ENCODE results near the gene PROP1.

DNA sequence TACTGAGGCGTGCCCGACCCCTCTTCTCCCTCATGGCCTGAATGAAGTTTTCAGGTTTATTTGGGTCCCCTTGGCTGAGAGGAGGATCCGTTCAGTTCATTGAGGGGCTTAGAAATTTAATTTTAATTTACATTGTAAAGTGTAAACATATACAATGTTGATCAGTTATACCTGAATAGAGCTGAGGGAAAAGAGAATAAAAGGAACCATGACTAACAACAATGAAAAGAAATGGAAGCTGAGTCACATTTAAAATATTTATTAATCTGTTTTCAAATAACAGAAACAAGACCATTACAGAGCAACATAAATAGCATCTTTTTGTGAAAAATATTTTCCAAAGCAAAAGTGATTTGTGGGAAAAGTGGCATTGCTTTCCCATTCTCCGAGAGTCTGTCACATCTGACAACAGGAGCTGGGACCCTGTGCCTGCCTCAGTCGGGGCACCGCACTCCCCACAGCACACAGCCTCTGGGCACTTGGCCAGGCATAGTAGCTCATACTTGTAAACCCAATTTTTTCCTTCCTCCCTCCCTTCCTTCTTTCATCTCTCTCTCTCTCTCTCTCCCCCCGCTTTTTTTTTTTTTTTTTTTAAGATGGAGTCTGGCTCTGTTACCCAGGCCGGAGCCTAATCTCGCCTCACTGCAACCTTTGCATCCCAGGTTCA lies 28.7 kb downstream of the PROP1 start:
- TF ChIP-seq, protein P1, sequence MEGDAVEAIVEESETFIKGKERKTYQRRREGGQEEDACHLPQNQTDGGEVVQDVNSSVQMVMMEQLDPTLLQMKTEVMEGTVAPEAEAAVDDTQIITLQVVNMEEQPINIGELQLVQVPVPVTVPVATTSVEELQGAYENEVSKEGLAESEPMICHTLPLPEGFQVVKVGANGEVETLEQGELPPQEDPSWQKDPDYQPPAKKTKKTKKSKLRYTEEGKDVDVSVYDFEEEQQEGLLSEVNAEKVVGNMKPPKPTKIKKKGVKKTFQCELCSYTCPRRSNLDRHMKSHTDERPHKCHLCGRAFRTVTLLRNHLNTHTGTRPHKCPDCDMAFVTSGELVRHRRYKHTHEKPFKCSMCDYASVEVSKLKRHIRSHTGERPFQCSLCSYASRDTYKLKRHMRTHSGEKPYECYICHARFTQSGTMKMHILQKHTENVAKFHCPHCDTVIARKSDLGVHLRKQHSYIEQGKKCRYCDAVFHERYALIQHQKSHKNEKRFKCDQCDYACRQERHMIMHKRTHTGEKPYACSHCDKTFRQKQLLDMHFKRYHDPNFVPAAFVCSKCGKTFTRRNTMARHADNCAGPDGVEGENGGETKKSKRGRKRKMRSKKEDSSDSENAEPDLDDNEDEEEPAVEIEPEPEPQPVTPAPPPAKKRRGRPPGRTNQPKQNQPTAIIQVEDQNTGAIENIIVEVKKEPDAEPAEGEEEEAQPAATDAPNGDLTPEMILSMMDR (IDR thresholded peaks at IDR 0.05; ENCODE audit: borderline replicate concordance, extremely low read depth, low read length, poor library complexity, severe bottlenecking) = no peak
- no peak for TF ChIP-seq EZH2 (IDR thresholded peaks at IDR 0.05; ENCODE audit: borderline replicate concordance, low read depth, low read length, severe bottlenecking)

Measured in DND-41 (cell line).